ENCODE measurements around the gene RIOK3. TPM values are rescaled to one million over a fixed set of nuclear protein-coding genes. Genes with fewer than 3 reads are reported as not detected.

RIOK3 gene
- total RNA-seq, 1 experiment from 2014 or later: 42.5 TPM

DNA sequence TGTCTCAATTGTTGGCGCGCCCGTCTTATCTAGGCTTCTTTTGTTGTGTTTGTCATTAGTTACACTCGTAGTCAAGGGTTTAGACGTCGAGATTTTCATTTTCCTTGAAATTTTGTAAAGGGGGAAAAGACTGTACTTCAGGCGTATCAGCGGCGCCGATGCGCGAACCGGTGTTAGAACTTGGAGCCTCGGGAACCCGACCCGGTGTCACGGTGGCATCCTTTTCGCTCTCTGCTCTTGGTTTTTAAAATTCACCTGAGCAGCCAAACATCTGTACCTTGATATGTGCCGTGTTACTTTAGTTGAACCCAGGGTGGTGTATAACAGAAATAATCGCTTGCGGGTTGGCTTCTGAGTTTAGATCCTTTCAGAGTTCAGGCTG, 50.9 kb downstream of the RIOK3 start:
- peaks cover 10 to 32% of the 10 kb centered on the region in 2 experiments; a peak in 3 of 4 replicates for H3K4me1 ChIP-seq (ENCODE audit: control insufficient read depth in 1 of 2, insufficient read depth in 2 of 2, low read length in 2 of 2)
- H3K79me2 ChIP-seq (ENCODE audit: insufficient read depth, low read length): peaks cover 35% of the 10 kb centered on the region
- TF ChIP-seq ZFX (IDR thresholded peaks at IDR 0.05) (0 out of 2 replicates have a peak, but pooled peaks have one; percentile 32), SRF (IDR thresholded peaks at IDR 0.05; ENCODE audit: low read depth) (no peak)
- no peaks in the 10 kb centered on the region for H3K9me2 ChIP-seq (ENCODE audit: insufficient read depth)
- no peak for ATAC-seq
- no peak for DNase-seq (ENCODE audit: low read depth, low spot score)
- peaks cover 0 to 7% of the 10 kb centered on the region in 2 experiments; a peak in 1 of 4 replicates for H3K36me3 ChIP-seq (ENCODE audit: control insufficient read depth in 1 of 2, insufficient read depth in 2 of 2, low read length in 2 of 2)
- POLR2A ChIA-PET: no interaction called here
- BruUV-seq (replicated peaks): no TSS peak
- H2AFZ ChIP-seq (ENCODE audit: low read depth, low read length, poor library complexity, severe bottlenecking): no peak overlapping the region
- CTCF ChIA-PET: interaction anchor here (3.8 kb wide), 1 partner anchor 199 kb away, joined by 14 read pairs; no protein-coding TSS in a partner anchor
- no peaks in the 10 kb centered on the region for H4K20me1 ChIP-seq (ENCODE audit: insufficient read depth)
- H3K9ac ChIP-seq (ENCODE audit: low read length): peak overlapping the region; percentile 81
- intact Hi-C loops (cut with micrococcal nuclease): loop anchor here (5.0 to 10.0 kb wide), 2 partner anchors 372 to 709 kb away; no protein-coding TSS in a partner anchor
- peak overlapping the region; percentile 70 for H3K27ac ChIP-seq (ENCODE audit: low read depth, low read length)
- peak overlapping the region; percentile 79 to 92 for H3K4me3 ChIP-seq (replicated peaks in 1 of 2; ENCODE audit: low read depth in 1 of 2, low read length in 2 of 2)
- H3K9me3 ChIP-seq (ENCODE audit: control insufficient read depth in 1 of 2, insufficient read depth in 1 of 2, low read depth in 1 of 2, low read length in 2 of 2): no peaks in the 10 kb centered on the region
- H3K4me2 ChIP-seq (ENCODE audit: low read length): peak overlapping the region; percentile 93
- no peaks in the 10 kb centered on the region for H3K27me3 ChIP-seq (ENCODE audit: insufficient read depth, low read length)
- RAD21 ChIA-PET (ENCODE audit: low non-redundant PET in 1 of 2, low total read pairs in 2 of 2, uncharacterized antibody in 2 of 2, unreplicated experiment in 2 of 2): no interaction called here

DNA sequence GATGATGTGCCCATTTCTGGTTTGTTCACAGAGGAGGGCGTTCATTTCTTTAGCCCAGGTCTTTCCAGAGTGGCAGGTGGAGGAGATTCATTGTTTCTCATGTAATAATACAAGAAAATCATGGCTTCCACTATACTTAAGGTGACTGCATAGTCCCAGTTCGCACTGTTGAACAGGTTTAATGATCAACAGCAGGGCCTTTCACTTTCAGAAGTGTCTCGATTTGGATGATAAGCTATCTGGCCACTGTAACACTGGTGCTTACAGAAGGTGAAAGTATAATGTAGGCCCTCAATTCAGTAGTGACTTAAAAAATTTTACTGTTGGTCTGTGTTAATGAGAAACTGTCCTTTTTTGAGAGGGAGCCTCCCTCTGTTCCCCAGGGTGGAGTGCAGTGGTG, 51.6 kb downstream of the RIOK3 start:
- ATAC-seq: no peak
- H3K27me3 ChIP-seq (ENCODE audit: insufficient read depth, low read length): no peaks in the 10 kb centered on the region
- H3K4me2 ChIP-seq (ENCODE audit: low read length): peak overlapping the region; percentile 93
- ChIA-PET POLR2A (no interaction called here), CTCF (interaction anchor here (1.3 kb wide), 1 partner anchor 10 kb away, joined by 4 read pairs; no protein-coding TSS in a partner anchor), RAD21 (ENCODE audit: low non-redundant PET in 1 of 2, low total read pairs in 2 of 2, uncharacterized antibody in 2 of 2, unreplicated experiment in 2 of 2) (no interaction called here)
- H3K79me2 ChIP-seq (ENCODE audit: insufficient read depth, low read length): peaks cover 35% of the 10 kb centered on the region
- no peaks in the 10 kb centered on the region for H3K9me2 ChIP-seq (ENCODE audit: insufficient read depth)
- no peak for DNase-seq (ENCODE audit: low read depth, low spot score)
- peaks cover under 1 to 7% of the 10 kb centered on the region in 2 experiments; a peak in 3 of 4 replicates for H3K36me3 ChIP-seq (ENCODE audit: control insufficient read depth in 1 of 2, insufficient read depth in 2 of 2, low read length in 2 of 2)
- peak overlapping the region; percentile 79 to 92 for H3K4me3 ChIP-seq (replicated peaks in 1 of 2; ENCODE audit: low read depth in 1 of 2, low read length in 2 of 2)
- no peak overlapping the region for H3K27ac ChIP-seq (ENCODE audit: low read depth, low read length)
- no peak overlapping the region for H2AFZ ChIP-seq (ENCODE audit: low read depth, low read length, poor library complexity, severe bottlenecking)
- peaks cover 10 to 27% of the 10 kb centered on the region in 2 experiments; a peak in 3 of 4 replicates for H3K4me1 ChIP-seq (ENCODE audit: control insufficient read depth in 1 of 2, insufficient read depth in 2 of 2, low read length in 2 of 2)
- H4K20me1 ChIP-seq (ENCODE audit: insufficient read depth): no peaks in the 10 kb centered on the region
- H3K9ac ChIP-seq (ENCODE audit: low read length): peak overlapping the region; percentile 81
- intact Hi-C loops (cut with micrococcal nuclease): loop anchor here (5.0 to 10.0 kb wide), 2 partner anchors 372 to 710 kb away; no protein-coding TSS in a partner anchor
- no TSS peak for BruUV-seq (replicated peaks)
- no peaks in the 10 kb centered on the region for H3K9me3 ChIP-seq (ENCODE audit: control insufficient read depth in 1 of 2, insufficient read depth in 1 of 2, low read depth in 1 of 2, low read length in 2 of 2)
- TF ChIP-seq, protein P1, sequence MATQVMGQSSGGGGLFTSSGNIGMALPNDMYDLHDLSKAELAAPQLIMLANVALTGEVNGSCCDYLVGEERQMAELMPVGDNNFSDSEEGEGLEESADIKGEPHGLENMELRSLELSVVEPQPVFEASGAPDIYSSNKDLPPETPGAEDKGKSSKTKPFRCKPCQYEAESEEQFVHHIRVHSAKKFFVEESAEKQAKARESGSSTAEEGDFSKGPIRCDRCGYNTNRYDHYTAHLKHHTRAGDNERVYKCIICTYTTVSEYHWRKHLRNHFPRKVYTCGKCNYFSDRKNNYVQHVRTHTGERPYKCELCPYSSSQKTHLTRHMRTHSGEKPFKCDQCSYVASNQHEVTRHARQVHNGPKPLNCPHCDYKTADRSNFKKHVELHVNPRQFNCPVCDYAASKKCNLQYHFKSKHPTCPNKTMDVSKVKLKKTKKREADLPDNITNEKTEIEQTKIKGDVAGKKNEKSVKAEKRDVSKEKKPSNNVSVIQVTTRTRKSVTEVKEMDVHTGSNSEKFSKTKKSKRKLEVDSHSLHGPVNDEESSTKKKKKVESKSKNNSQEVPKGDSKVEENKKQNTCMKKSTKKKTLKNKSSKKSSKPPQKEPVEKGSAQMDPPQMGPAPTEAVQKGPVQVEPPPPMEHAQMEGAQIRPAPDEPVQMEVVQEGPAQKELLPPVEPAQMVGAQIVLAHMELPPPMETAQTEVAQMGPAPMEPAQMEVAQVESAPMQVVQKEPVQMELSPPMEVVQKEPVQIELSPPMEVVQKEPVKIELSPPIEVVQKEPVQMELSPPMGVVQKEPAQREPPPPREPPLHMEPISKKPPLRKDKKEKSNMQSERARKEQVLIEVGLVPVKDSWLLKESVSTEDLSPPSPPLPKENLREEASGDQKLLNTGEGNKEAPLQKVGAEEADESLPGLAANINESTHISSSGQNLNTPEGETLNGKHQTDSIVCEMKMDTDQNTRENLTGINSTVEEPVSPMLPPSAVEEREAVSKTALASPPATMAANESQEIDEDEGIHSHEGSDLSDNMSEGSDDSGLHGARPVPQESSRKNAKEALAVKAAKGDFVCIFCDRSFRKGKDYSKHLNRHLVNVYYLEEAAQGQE (IDR thresholded peaks at IDR 0.05; ENCODE audit: low read depth): no peak
- TF ChIP-seq, protein P2, sequence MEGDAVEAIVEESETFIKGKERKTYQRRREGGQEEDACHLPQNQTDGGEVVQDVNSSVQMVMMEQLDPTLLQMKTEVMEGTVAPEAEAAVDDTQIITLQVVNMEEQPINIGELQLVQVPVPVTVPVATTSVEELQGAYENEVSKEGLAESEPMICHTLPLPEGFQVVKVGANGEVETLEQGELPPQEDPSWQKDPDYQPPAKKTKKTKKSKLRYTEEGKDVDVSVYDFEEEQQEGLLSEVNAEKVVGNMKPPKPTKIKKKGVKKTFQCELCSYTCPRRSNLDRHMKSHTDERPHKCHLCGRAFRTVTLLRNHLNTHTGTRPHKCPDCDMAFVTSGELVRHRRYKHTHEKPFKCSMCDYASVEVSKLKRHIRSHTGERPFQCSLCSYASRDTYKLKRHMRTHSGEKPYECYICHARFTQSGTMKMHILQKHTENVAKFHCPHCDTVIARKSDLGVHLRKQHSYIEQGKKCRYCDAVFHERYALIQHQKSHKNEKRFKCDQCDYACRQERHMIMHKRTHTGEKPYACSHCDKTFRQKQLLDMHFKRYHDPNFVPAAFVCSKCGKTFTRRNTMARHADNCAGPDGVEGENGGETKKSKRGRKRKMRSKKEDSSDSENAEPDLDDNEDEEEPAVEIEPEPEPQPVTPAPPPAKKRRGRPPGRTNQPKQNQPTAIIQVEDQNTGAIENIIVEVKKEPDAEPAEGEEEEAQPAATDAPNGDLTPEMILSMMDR (IDR thresholded peaks at IDR 0.05 in 2 of 3, conservative IDR thresholded peaks at IDR 0.05 in 1 of 3; ENCODE audit: borderline replicate concordance in 1 of 3, insufficient read depth in 1 of 3, low read depth in 2 of 3, low read length in 2 of 3): no peak
- no peak for TF ChIP-seq TCF7L2 (IDR thresholded peaks at IDR 0.05; ENCODE audit: borderline replicate concordance, extremely low read depth, insufficient read depth, insufficient read length)
- TF ChIP-seq ELF1 (IDR thresholded peaks at IDR 0.05; ENCODE audit: borderline replicate concordance, low read depth): no peak
- no peak for TF ChIP-seq CBX3 (IDR thresholded peaks at IDR 0.05; ENCODE audit: low read depth)
- TF ChIP-seq YY1 (IDR thresholded peaks at IDR 0.05; ENCODE audit: extremely low read depth, insufficient replicate concordance, low read depth, low read length): no peak
- no peak for TF ChIP-seq EGR1 (IDR thresholded peaks at IDR 0.05; ENCODE audit: low read depth)
- TF ChIP-seq POLR2A (IDR thresholded peaks at IDR 0.05; ENCODE audit: borderline replicate concordance, extremely low read depth, insufficient read depth, insufficient read length): no peak
- no peak for TF ChIP-seq ZFX (IDR thresholded peaks at IDR 0.05)
- TF ChIP-seq ZNF274 (IDR thresholded peaks at IDR 0.05; ENCODE audit: low read depth, low read length): no peak
- no peak for TF ChIP-seq CEBPB (IDR thresholded peaks at IDR 0.05; ENCODE audit: low read depth)
- no peak for TF ChIP-seq EZH2 (IDR thresholded peaks at IDR 0.05)
- TF ChIP-seq, protein P3, sequence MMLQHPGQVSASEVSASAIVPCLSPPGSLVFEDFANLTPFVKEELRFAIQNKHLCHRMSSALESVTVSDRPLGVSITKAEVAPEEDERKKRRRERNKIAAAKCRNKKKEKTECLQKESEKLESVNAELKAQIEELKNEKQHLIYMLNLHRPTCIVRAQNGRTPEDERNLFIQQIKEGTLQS (IDR thresholded peaks at IDR 0.05): no peak
- TF ChIP-seq SIN3A (IDR thresholded peaks at IDR 0.05; ENCODE audit: low read depth): no peak

All from HCT116 (cell line).